Naive thymus-derived CD8-positive, alpha-beta T cell (primary cell): ENCODE measurements around the gene MAPK4. TPM values are rescaled to one million over a fixed set of nuclear protein-coding genes. Genes with fewer than 3 reads are reported as not detected.

Source experiments
- ATAC-seq, 2 donors: fragments of 150-1000 bp; cut with Tn5 transposase in 1 of 2; sonication (Bioruptor Pico), chemical (Tn5 transposase) in 1 of 2; 1 replicate in 1 of 2; 2 replicates in 1 of 2; pipeline ENCODE4 v1.10.0; 2021; ENCODE audit warnings: mild to moderate bottlenecking in 2 of 2, moderate library complexity in 2 of 2
- POLR2A ChIA-PET: fragments of 350-600 bp; sonication (Branson Sonifier 250); formaldehyde crosslinking; loops from one replicate; lab custom pipeline; 2021; ENCODE audit warnings: antibody characterized with exemption; lab: Charles Lee
- DNase-seq, 10 donors: peaks; one replicate each; pipeline versions ENCODE4 v3.0.0 to v3.0.0-alpha.2; 2020 to 2022
- H3K27ac Mint-ChIP-seq, 10 donors: one replicate each; pipeline ENCODE4 v1.8.0; 2020 to 2022; ENCODE audit warnings: mild to moderate bottlenecking in 10 of 10, mixed read lengths in 10 of 10, moderate library complexity in 4 of 10, inconsistent platforms in 1 of 10
- H3K27me3 Mint-ChIP-seq, 5 donors: one replicate each; pipeline ENCODE4 v1.8.0; 2021 to 2022; ENCODE audit warnings: mixed read lengths in 5 of 5
- H3K36me3 Mint-ChIP-seq, 3 donors: one replicate each; pipeline ENCODE4 v1.8.0; 2020 to 2022; ENCODE audit warnings: mixed read lengths in 3 of 3, mild to moderate bottlenecking in 2 of 3, inconsistent platforms in 1 of 3
- H3K4me1 Mint-ChIP-seq, 4 donors: one replicate each; pipeline ENCODE4 v1.8.0; 2021 to 2022; ENCODE audit warnings: mixed read lengths in 4 of 4
- H3K4me3 Mint-ChIP-seq, 10 donors: one replicate each; pipeline ENCODE4 v1.8.0; 2020 to 2022; ENCODE audit warnings: mild to moderate bottlenecking in 10 of 10, mixed read lengths in 10 of 10, moderate library complexity in 6 of 10, inconsistent platforms in 1 of 10
- H3K9me3 Mint-ChIP-seq, 9 donors: one replicate each; pipeline ENCODE4 v1.8.0; 2020 to 2022; ENCODE audit warnings: mixed read lengths in 9 of 9, mild to moderate bottlenecking in 3 of 9, inconsistent platforms in 1 of 9, moderate library complexity in 1 of 9
- polyA plus RNA-seq, 3 donors: library from polyadenylated mRNA; unstranded; fragments of 300-500 nt; fragmentation: Illumina TruSeq; gene quantifications; one replicate each; pipeline ENCODE4 v1.2.3, GENCODE V29; 2021
- total RNA-seq, 8 experiments: library from RNA in 2 of 8; stranded (reverse) in 2 of 8; gene quantifications; one replicate each; pipeline ENCODE4 v1.2.3 and lab custom pipeline; 2021 to 2026

The MAPK4 gene
- total and polyA plus RNA-seq, 5 experiments from 2014 or later: 0.39 TPM; not detected in 4

GRCh38 chr18:50748243-50749229 is 188.6 kb downstream of the MAPK4 start:
- Mint-ChIP-seq H3K9me3 (peaks cover 0 to 8% (median 0%) of the 10 kb centered on the region in 9 donors), H3K36me3 (no peaks in the 10 kb centered on the region), H3K27ac (no peak overlapping the region), H3K27me3 (peaks cover 9 to 72% (median 31%) of the 10 kb centered on the region in 5 donors), H3K4me3 (no peak overlapping the region), H3K4me1 (no peaks in the 10 kb centered on the region)
- DNase-seq (no peak), ATAC-seq (no peak)
- POLR2A ChIA-PET: no interaction called here

GRCh38 chr18:50749421-50749820 is 189.5 kb downstream of the MAPK4 start:
- Mint-ChIP-seq H3K9me3 (peaks cover 0 to 5% (median 0%) of the 10 kb centered on the region in 9 donors), H3K4me1 (no peaks in the 10 kb centered on the region), H3K27me3 (peaks cover 9 to 65% (median 31%) of the 10 kb centered on the region in 5 donors), H3K27ac (no peak overlapping the region), H3K36me3 (no peaks in the 10 kb centered on the region), H3K4me3 (no peak overlapping the region)
- POLR2A ChIA-PET: no interaction called here
- ATAC-seq: no peak
- no peak for DNase-seq

- Mint-ChIP-seq H3K4me1 (no peaks in the 10 kb centered on the region), H3K27me3 (peaks cover 9 to 68% (median 31%) of the 10 kb centered on the region in 5 donors)
Observed at GRCh38 chr18:50749945-50750344, 190.1 kb downstream of the MAPK4 start.

GRCh38 chr18:50750546-50750945 is 190.7 kb downstream of the MAPK4 start:
- POLR2A ChIA-PET: no interaction called here
- Mint-ChIP-seq H3K4me3 (no peak overlapping the region), H3K27me3 (peaks cover 9 to 71% (median 31%) of the 10 kb centered on the region in 5 donors), H3K9me3 (peaks cover 0 to 7% (median 0%) of the 10 kb centered on the region in 9 donors), H3K27ac (no peak overlapping the region), H3K36me3 (no peaks in the 10 kb centered on the region), H3K4me1 (no peaks in the 10 kb centered on the region)
- ATAC-seq: no peak
- no peak for DNase-seq

More at GRCh38 chr18:50749945-50750344, 190.1 kb downstream of the MAPK4 start:
- Mint-ChIP-seq H3K36me3 (no peaks in the 10 kb centered on the region), H3K27ac (no peak overlapping the region), H3K9me3 (peaks cover 0 to 5% (median 0%) of the 10 kb centered on the region in 9 donors), H3K4me3 (no peak overlapping the region)
- POLR2A ChIA-PET: no interaction called here
- no peak for DNase-seq
- no peak for ATAC-seq

GRCh38 chr18:50751490-50751889 is 191.6 kb downstream of the MAPK4 start:
- ATAC-seq: no peak
- H3K36me3 Mint-ChIP-seq: no peaks in the 10 kb centered on the region
- H3K9me3 Mint-ChIP-seq: peaks cover 0 to 7% (median 0%) of the 10 kb centered on the region in 9 donors
- H3K4me3 Mint-ChIP-seq: no peak overlapping the region
- POLR2A ChIA-PET: no interaction called here
- no peaks in the 10 kb centered on the region for H3K4me1 Mint-ChIP-seq
- DNase-seq: no peak
- H3K27me3 Mint-ChIP-seq: peaks cover 9 to 68% (median 31%) of the 10 kb centered on the region in 5 donors
- no peak overlapping the region for H3K27ac Mint-ChIP-seq

- Mint-ChIP-seq H3K27ac (no peak overlapping the region), H3K36me3 (no peaks in the 10 kb centered on the region), H3K27me3 (peaks cover 9 to 68% (median 31%) of the 10 kb centered on the region in 5 donors), H3K4me1 (no peaks in the 10 kb centered on the region), H3K9me3 (peaks cover 0 to 7% (median 0%) of the 10 kb centered on the region in 9 donors), H3K4me3 (no peak overlapping the region)
- ATAC-seq (no peak), DNase-seq (no peak)
- POLR2A ChIA-PET: no interaction called here
Observed at GRCh38 chr18:50751947-50752346, 192.1 kb downstream of the MAPK4 start.

GRCh38 chr18:50753311-50753710 is 193.4 kb downstream of the MAPK4 start:
- H3K9me3 Mint-ChIP-seq: peaks cover 0 to 7% (median 0%) of the 10 kb centered on the region in 9 donors
- H3K36me3 Mint-ChIP-seq: no peaks in the 10 kb centered on the region
- POLR2A ChIA-PET: no interaction called here
- H3K4me1 Mint-ChIP-seq: no peaks in the 10 kb centered on the region
- no peak overlapping the region for H3K27ac Mint-ChIP-seq
- ATAC-seq (no peak), DNase-seq (no peak)
- H3K4me3 Mint-ChIP-seq: no peak overlapping the region
- peaks cover 19 to 76% (median 31%) of the 10 kb centered on the region in 5 donors for H3K27me3 Mint-ChIP-seq

GRCh38 chr18:50754297-50754696 is 194.4 kb downstream of the MAPK4 start:
- ATAC-seq: no peak
- POLR2A ChIA-PET: no interaction called here
- no peak for DNase-seq
- H3K9me3 Mint-ChIP-seq: peaks cover 0 to 7% (median 0%) of the 10 kb centered on the region in 9 donors
- H3K4me1 Mint-ChIP-seq: no peaks in the 10 kb centered on the region
- peaks cover 19 to 68% (median 29%) of the 10 kb centered on the region in 5 donors for H3K27me3 Mint-ChIP-seq
- H3K27ac Mint-ChIP-seq: no peak overlapping the region
- no peaks in the 10 kb centered on the region for H3K36me3 Mint-ChIP-seq
- H3K4me3 Mint-ChIP-seq: no peak overlapping the region

- no peak for ATAC-seq
- H3K9me3 Mint-ChIP-seq: peaks cover 0 to 5% (median 2%) of the 10 kb centered on the region in 9 donors
- no peak overlapping the region for H3K27ac Mint-ChIP-seq
- no peak for DNase-seq
- POLR2A ChIA-PET: no interaction called here
- peaks cover 0 to 2% (median 0%) of the 10 kb centered on the region in 4 donors for H3K4me1 Mint-ChIP-seq
- H3K36me3 Mint-ChIP-seq: no peaks in the 10 kb centered on the region
- H3K27me3 Mint-ChIP-seq: peaks cover 13 to 53% (median 18%) of the 10 kb centered on the region in 5 donors
- H3K4me3 Mint-ChIP-seq: no peak overlapping the region
Observed at GRCh38 chr18:50757358-50757757, 197.5 kb downstream of the MAPK4 start.

- POLR2A ChIA-PET: no interaction called here
- DNase-seq: no peak
- Mint-ChIP-seq H3K9me3 (peaks cover 13 to 56% (median 40%) of the 10 kb centered on the region in 9 donors), H3K27me3 (peaks cover 26 to 45% (median 38%) of the 10 kb centered on the region in 5 donors), H3K36me3 (peaks cover 2 to 48% (median 4%) of the 10 kb centered on the region in 3 donors), H3K4me1 (peaks cover 0 to under 1% (median 0%) of the 10 kb centered on the region in 4 donors), H3K4me3 (no peak overlapping the region), H3K27ac (no peak overlapping the region)
- ATAC-seq: no peak
Observed at GRCh38 chr18:50769463-50769862, 209.6 kb downstream of the MAPK4 start.

GRCh38 chr18:50775207-50775606 is 215.3 kb downstream of the MAPK4 start:
- DNase-seq (no peak), ATAC-seq (no peak)
- Mint-ChIP-seq H3K27ac (no peak overlapping the region), H3K9me3 (peaks cover 0 to 9% (median 5%) of the 10 kb centered on the region in 9 donors), H3K4me3 (no peak overlapping the region), H3K36me3 (peaks cover 0 to 5% (median 0%) of the 10 kb centered on the region in 3 donors), H3K27me3 (peaks cover 15 to 30% (median 22%) of the 10 kb centered on the region in 5 donors), H3K4me1 (peaks cover 0 to 2% (median 0%) of the 10 kb centered on the region in 4 donors)
- POLR2A ChIA-PET: no interaction called here

GRCh38 chr18:50775726-50776125 is 215.8 kb downstream of the MAPK4 start:
- DNase-seq (no peak), ATAC-seq (no peak)
- POLR2A ChIA-PET: no interaction called here
- peaks cover 14 to 26% (median 19%) of the 10 kb centered on the region in 5 donors for H3K27me3 Mint-ChIP-seq
- H3K4me1 Mint-ChIP-seq: peaks cover 0 to 2% (median 0%) of the 10 kb centered on the region in 4 donors
- no peaks in the 10 kb centered on the region for H3K36me3 Mint-ChIP-seq
- H3K4me3 Mint-ChIP-seq: no peak overlapping the region
- peaks cover 0 to 5% (median under 1%) of the 10 kb centered on the region in 9 donors for H3K9me3 Mint-ChIP-seq
- H3K27ac Mint-ChIP-seq: peak overlapping the region in 1 of 10 donors; percentile 29

- Mint-ChIP-seq H3K9me3 (peaks cover 0 to 4% (median 0%) of the 10 kb centered on the region in 9 donors), H3K36me3 (no peaks in the 10 kb centered on the region), H3K4me3 (no peak overlapping the region), H3K4me1 (peaks cover 0 to 2% (median 0%) of the 10 kb centered on the region in 4 donors), H3K27ac (no peak overlapping the region), H3K27me3 (peaks cover 12 to 25% (median 18%) of the 10 kb centered on the region in 5 donors)
- DNase-seq: no peak
- POLR2A ChIA-PET: no interaction called here
- no peak for ATAC-seq
Observed at GRCh38 chr18:50776383-50776782, 216.5 kb downstream of the MAPK4 start.
